Tibial nerve (tissue), 4 donors: Measurements from ENCODE around the gene BTBD6.

ENCODE experiments used
- CTCF ChIP-seq, 5 experiments: fragments of 200-600 bp in 3 of 5; fragments of 450-650 bp in 2 of 5; sonication (generic) in 3 of 5; IDR thresholded peaks; one replicate each; pipeline ENCODE4 v1.5.1; 2016 to 2019; ENCODE audit warnings: antibody characterized with exemption in 5 of 5, mild to moderate bottlenecking in 3 of 5, moderate library complexity in 2 of 5
- EP300 ChIP-seq, 2 donors: sonication (generic); formaldehyde crosslinking; IDR thresholded peaks; one replicate each; pipeline ENCODE4 v1.6.1; 2017; ENCODE audit warnings: antibody characterized with exemption in 2 of 2, mild to moderate bottlenecking in 1 of 2
- POLR2A ChIP-seq, 2 donors: fragments of 450-650 bp; IDR thresholded peaks; one replicate each; pipeline ENCODE4 v1.6.1; 2017; ENCODE audit warnings: antibody characterized with exemption in 2 of 2, mild to moderate bottlenecking in 2 of 2, moderate library complexity in 2 of 2

GRCh38 chr14:105252552-105253328 lies 4.4 kb downstream of the BTBD6 start:
- no peak for TF ChIP-seq CTCF (IDR thresholded peaks at IDR 0.05)
- no peak for TF ChIP-seq POLR2A (IDR thresholded peaks at IDR 0.05)
- no peak for TF ChIP-seq EP300 (IDR thresholded peaks at IDR 0.05)
